SK-N-SH (cell line): ENCODE results near the gene CALB2.

Experiments
- POLR2AphosphoS5 ChIP-seq: IDR thresholded peaks from 2 replicates; pipeline ENCODE4 v1.6.1; 2012; ENCODE audit warnings: low read depth, low read length
- TF ChIP-seq, protein P1 (sequence below): fragments of 200-600 bp; sonication (generic); IDR thresholded peaks from 2 replicates; pipeline ENCODE4 v1.6.1; 2017; ENCODE audit warnings: antibody characterized with exemption, mild to moderate bottlenecking, moderate library complexity

DNA sequence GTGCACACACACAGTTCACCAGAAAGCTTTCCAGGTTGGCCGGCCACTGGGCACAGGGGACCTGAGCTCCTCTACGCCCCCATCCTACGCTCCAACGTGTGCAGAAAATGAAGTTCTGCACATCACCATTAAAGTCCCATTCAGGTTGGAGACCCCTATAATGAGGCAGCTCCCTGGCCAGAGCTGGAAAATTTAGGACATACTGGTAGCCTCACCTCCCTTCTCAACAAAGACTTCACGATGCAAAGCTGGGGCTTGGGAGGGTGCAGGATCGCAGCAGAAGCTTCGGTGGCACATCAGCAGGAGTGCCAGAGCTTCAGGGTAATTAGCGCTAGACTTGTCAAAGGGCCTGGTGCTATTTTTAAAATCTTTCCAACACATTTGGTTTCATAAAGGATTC, 15.4 kb upstream of the CALB2 start:
- TF ChIP-seq POLR2AphosphoS5: no peak
- TF ChIP-seq, protein P1, sequence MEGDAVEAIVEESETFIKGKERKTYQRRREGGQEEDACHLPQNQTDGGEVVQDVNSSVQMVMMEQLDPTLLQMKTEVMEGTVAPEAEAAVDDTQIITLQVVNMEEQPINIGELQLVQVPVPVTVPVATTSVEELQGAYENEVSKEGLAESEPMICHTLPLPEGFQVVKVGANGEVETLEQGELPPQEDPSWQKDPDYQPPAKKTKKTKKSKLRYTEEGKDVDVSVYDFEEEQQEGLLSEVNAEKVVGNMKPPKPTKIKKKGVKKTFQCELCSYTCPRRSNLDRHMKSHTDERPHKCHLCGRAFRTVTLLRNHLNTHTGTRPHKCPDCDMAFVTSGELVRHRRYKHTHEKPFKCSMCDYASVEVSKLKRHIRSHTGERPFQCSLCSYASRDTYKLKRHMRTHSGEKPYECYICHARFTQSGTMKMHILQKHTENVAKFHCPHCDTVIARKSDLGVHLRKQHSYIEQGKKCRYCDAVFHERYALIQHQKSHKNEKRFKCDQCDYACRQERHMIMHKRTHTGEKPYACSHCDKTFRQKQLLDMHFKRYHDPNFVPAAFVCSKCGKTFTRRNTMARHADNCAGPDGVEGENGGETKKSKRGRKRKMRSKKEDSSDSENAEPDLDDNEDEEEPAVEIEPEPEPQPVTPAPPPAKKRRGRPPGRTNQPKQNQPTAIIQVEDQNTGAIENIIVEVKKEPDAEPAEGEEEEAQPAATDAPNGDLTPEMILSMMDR: no peak
